Measurements from ENCODE around the gene CDC26.

CDC26 gene

DNA sequence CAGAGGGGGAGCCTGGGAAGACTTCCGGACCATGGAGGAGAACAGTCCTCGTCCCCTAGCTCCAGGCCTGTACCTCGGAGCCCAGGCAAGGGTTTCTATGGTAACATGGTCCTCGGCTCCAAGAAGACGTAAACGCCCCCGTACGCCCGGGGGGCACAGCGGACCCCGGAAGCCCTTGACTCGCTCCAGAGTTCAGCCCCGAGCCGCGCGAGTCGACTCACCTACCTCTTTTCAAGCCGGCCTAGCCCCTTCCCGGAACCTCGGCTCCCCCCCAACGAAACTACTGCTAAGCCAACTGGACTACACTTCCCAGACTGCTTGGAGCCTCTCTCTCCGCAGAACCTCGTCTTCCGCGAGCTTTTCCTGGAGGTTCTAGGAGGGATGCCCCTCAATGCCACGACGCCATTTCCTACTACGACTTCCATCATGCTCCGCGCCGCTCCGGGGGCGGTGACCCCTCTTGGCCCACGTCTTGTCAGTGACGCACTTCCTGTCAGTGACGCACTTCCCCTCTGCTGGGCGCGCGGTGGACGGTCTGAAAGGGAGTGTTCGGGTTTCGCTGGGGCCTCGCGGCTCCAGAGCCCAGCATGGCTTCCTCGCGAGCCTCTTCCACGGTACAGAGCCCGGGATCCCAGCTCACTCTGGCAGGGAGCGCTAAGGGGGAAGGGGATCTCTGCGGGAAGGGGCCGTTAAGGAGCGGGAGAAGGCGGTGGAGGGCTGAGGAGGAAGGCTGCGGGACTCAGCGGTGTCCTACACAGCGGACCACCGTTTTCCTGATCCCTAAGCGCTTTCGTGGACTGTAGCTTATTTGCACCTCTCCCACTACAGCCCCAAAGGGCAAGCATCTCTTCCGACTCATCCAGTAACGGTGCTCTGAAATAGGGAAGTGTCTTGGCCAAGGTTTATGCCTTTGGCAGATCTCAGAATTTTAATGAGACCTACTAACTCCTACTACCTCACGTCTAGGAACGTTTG is at the start of gene CDC26, which contains the start of gene PRPF4:
CDC26 (minus strand) TSS at position 416 of the 975 bp plus-strand sequence. CDS start 3,065 bp downstream, outside the sequence.
PRPF4 (plus strand) TSS at position 502 of the 975 bp plus-strand sequence; CDS start at position 588, 86 bp downstream.
- Mint-ChIP-seq H3K9me3 (no peaks in the 10 kb centered on the region), H3K4me1 (ENCODE audit: low read depth) (peaks cover 43% of the 10 kb centered on the region), H3K27me3 (no peaks in the 10 kb centered on the region), H3K36me3 (ENCODE audit: low read depth) (peaks cover 61% of the 10 kb centered on the region), H3K27ac (no peak within 1 kb of the TSS), H3K4me3 (no peak within 1 kb of the TSS)
- DNase-seq = peak; percentile 96

- DNase-seq = no peak
- no peak overlapping the region for H3K4me3 Mint-ChIP-seq
- no peaks in the 10 kb centered on the region for H3K9me3 Mint-ChIP-seq
- H3K27ac Mint-ChIP-seq = no peak overlapping the region
- no peaks in the 10 kb centered on the region for H3K27me3 Mint-ChIP-seq
- no peaks in the 10 kb centered on the region for H3K4me1 Mint-ChIP-seq (ENCODE audit: low read depth)
- no peaks in the 10 kb centered on the region for H3K36me3 Mint-ChIP-seq (ENCODE audit: low read depth)
Observed at GRCh38 chr9:113322671-113323070, 47.3 kb upstream of the CDC26 start.

GRCh38 chr9:113320051-113320450 is 44.7 kb upstream of the CDC26 start:
- H3K4me3 Mint-ChIP-seq = no peak overlapping the region
- no peaks in the 10 kb centered on the region for H3K9me3 Mint-ChIP-seq
- no peaks in the 10 kb centered on the region for H3K4me1 Mint-ChIP-seq (ENCODE audit: low read depth)
- DNase-seq = no peak
- no peaks in the 10 kb centered on the region for H3K36me3 Mint-ChIP-seq (ENCODE audit: low read depth)
- no peak overlapping the region for H3K27ac Mint-ChIP-seq
- no peaks in the 10 kb centered on the region for H3K27me3 Mint-ChIP-seq

- Mint-ChIP-seq H3K4me1 (ENCODE audit: low read depth) (no peaks in the 10 kb centered on the region), H3K36me3 (ENCODE audit: low read depth) (no peaks in the 10 kb centered on the region), H3K9me3 (no peaks in the 10 kb centered on the region), H3K27me3 (no peaks in the 10 kb centered on the region), H3K27ac (no peak overlapping the region), H3K4me3 (no peak overlapping the region)
- DNase-seq = no peak
Observed at GRCh38 chr9:113319054-113319453, 43.7 kb upstream of the CDC26 start.

- Mint-ChIP-seq H3K9me3 (no peaks in the 10 kb centered on the region), H3K4me3 (no peak overlapping the region), H3K4me1 (ENCODE audit: low read depth) (no peaks in the 10 kb centered on the region), H3K27ac (no peak overlapping the region), H3K27me3 (no peaks in the 10 kb centered on the region), H3K36me3 (ENCODE audit: low read depth) (no peaks in the 10 kb centered on the region)
- DNase-seq = no peak
Observed at GRCh38 chr9:113317777-113318176, 42.4 kb upstream of the CDC26 start.

DNA sequence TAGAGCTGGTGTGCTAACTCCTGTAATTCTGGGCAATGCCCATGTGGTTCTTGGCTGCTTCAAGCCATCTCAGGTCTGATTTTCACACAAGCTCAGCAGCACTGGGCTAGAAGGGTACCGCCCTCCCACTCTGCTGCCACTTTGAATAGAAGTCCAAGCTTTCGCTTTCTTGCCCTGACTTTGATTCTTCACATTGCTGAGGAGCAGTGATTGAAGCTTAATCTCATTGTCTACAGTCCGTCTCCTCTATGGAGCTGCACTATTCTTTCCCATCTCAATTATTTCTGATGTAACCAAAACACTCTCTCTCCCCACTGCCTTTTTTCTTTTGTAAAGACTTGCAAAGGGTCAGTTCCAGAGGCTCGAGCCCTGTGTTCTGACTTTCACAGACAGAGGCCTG is 40.7 kb upstream of the CDC26 start:
- Mint-ChIP-seq H3K36me3 (ENCODE audit: low read depth) (no peaks in the 10 kb centered on the region), H3K4me1 (ENCODE audit: low read depth) (no peaks in the 10 kb centered on the region), H3K27me3 (no peaks in the 10 kb centered on the region), H3K27ac (no peak overlapping the region), H3K9me3 (no peaks in the 10 kb centered on the region), H3K4me3 (no peak overlapping the region)
- DNase-seq = no peak

DNA sequence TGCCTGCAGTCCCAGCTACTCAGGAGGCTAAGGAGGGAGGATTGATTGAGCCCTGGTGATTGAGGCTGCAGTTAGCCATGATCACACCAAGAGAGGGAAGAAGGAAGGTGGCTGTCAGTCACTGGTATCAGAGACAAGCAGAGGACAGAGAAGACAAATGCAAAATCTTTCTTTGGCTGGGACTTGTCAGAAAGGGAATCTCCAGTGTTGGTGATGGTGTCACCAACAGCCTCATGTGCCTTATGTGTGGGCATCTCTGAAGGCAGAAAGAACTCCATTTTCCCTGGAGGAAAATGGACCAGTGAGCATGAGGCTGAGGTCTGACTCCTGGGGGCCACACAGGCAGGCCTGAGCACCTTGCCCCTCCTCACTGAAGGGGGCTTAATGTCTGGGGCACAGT is 39.9 kb upstream of the CDC26 start:
- no peaks in the 10 kb centered on the region for H3K9me3 Mint-ChIP-seq
- no peaks in the 10 kb centered on the region for H3K27me3 Mint-ChIP-seq
- DNase-seq = no peak
- no peak overlapping the region for H3K27ac Mint-ChIP-seq
- no peak overlapping the region for H3K4me3 Mint-ChIP-seq
- no peaks in the 10 kb centered on the region for H3K4me1 Mint-ChIP-seq (ENCODE audit: low read depth)
- no peaks in the 10 kb centered on the region for H3K36me3 Mint-ChIP-seq (ENCODE audit: low read depth)

- Mint-ChIP-seq H3K9me3 (no peaks in the 10 kb centered on the region), H3K27me3 (no peaks in the 10 kb centered on the region), H3K4me3 (no peak overlapping the region), H3K4me1 (ENCODE audit: low read depth) (no peaks in the 10 kb centered on the region), H3K36me3 (ENCODE audit: low read depth) (no peaks in the 10 kb centered on the region), H3K27ac (no peak overlapping the region)
- DNase-seq = no peak
Observed at GRCh38 chr9:113313261-113313660, 37.9 kb upstream of the CDC26 start.

DNA sequence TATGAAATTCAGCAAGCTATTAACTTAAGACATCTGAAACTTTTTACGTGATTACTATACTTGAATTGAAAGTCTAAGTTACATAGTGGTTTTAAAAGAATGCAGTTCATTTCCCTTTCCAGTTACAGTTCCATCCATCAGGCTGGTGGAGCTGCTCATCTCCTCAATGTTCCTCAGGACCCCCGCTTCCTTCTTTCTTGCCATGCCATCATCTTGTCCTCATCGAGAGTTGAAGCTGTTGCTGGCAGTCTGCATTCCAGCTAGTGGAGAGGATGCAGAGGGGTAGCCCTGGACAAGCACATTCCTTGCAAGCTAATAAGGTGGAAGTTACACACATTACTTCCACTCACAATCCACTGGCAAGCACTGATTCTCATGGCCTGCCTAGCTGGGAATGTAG is 36.6 kb upstream of the CDC26 start:
- H3K27me3 Mint-ChIP-seq = no peaks in the 10 kb centered on the region
- no peak overlapping the region for H3K27ac Mint-ChIP-seq
- H3K36me3 Mint-ChIP-seq (ENCODE audit: low read depth) = no peaks in the 10 kb centered on the region
- DNase-seq = no peak
- H3K4me1 Mint-ChIP-seq (ENCODE audit: low read depth) = no peaks in the 10 kb centered on the region
- H3K9me3 Mint-ChIP-seq = no peaks in the 10 kb centered on the region
- no peak overlapping the region for H3K4me3 Mint-ChIP-seq

DNA sequence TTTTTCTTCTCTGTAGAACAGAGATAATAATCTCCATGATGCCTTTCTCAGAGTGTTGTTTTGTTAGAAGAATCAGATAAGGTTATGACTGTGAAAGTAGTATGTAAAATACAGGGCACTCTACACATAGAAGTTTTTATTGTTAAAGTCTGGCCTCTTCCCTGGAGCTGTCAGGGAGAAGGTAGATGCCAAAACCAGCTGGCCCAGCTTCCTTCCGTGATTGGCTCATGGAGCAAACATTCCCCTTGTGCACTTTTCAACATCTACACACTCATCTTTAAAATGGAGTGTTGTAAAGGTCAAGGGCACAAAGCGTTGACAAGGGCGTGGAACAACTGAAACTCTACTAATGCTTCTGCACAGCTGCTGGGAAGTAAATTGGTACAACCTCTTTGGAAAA is 35.2 kb upstream of the CDC26 start:
- no peak overlapping the region for H3K27ac Mint-ChIP-seq
- no peak for DNase-seq
- H3K36me3 Mint-ChIP-seq (ENCODE audit: low read depth) = no peaks in the 10 kb centered on the region
- H3K9me3 Mint-ChIP-seq = no peaks in the 10 kb centered on the region
- H3K4me1 Mint-ChIP-seq (ENCODE audit: low read depth) = no peaks in the 10 kb centered on the region
- no peak overlapping the region for H3K4me3 Mint-ChIP-seq
- no peaks in the 10 kb centered on the region for H3K27me3 Mint-ChIP-seq

GRCh38 chr9:113309204-113309813 is 33.9 kb upstream of the CDC26 start:
- Mint-ChIP-seq H3K27me3 (no peaks in the 10 kb centered on the region), H3K27ac (no peak overlapping the region), H3K4me1 (ENCODE audit: low read depth) (no peaks in the 10 kb centered on the region), H3K36me3 (ENCODE audit: low read depth) (no peaks in the 10 kb centered on the region), H3K9me3 (no peaks in the 10 kb centered on the region), H3K4me3 (no peak overlapping the region)
- no peak for DNase-seq

DNA sequence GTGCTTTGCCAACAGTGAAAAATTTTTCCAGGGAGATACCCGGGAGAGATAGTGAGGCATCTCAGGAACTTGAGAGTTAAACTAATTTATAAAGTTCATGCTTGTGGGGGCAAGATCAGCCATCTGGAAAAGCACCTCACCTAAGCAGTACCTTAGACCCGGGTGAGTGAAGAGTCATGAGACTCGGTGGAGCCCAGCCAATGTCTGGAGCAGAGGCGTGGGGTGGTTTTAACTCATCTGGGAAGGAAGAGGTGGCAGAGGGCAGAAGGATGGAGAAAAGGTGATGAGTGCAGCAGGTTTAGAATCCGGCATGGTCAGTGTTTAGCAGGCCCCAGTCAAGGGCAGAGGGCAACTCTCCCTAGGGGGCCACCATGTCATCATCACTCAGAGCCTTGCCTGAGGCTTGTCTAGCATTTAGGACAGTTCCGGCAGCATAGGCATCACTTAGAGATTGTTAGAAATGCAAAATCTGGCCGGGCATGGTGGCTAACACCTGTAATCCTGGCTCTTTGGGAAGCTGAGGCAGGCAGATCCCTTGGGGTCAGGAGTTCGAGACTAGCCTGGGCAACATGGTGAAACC is 32.1 kb upstream of the CDC26 start:
- Mint-ChIP-seq H3K27ac (no peak overlapping the region), H3K4me1 (ENCODE audit: low read depth) (no peaks in the 10 kb centered on the region), H3K36me3 (ENCODE audit: low read depth) (no peaks in the 10 kb centered on the region), H3K9me3 (no peaks in the 10 kb centered on the region), H3K27me3 (no peaks in the 10 kb centered on the region), H3K4me3 (no peak overlapping the region)
- no peak for DNase-seq

DNA sequence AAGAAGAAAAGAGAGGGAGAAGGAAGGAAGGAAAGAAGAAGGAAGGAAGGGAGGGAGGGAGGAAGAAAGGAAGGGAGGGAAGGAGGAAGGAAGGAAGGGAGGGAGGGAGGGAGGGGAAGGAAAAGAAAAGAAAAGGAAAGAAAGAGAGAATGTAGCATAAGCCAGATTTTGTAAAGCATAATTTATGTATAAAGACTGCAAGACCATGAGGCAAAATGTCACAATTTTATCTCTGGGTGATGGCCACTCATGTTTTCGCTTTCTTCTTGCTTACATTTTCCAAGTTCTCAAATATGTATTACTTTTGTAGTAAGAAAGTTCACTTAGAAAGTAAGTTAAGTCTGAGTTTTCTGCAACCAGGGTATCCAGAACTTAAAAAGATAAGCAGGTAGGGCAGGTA is 31.2 kb upstream of the CDC26 start:
- Mint-ChIP-seq H3K36me3 (ENCODE audit: low read depth) (no peaks in the 10 kb centered on the region), H3K27me3 (no peaks in the 10 kb centered on the region), H3K4me1 (ENCODE audit: low read depth) (no peaks in the 10 kb centered on the region), H3K4me3 (no peak overlapping the region), H3K27ac (no peak overlapping the region), H3K9me3 (no peaks in the 10 kb centered on the region)
- DNase-seq = no peak

- H3K9me3 Mint-ChIP-seq = no peaks in the 10 kb centered on the region
- H3K4me1 Mint-ChIP-seq (ENCODE audit: low read depth) = no peaks in the 10 kb centered on the region
- H3K27me3 Mint-ChIP-seq = no peaks in the 10 kb centered on the region
- H3K36me3 Mint-ChIP-seq (ENCODE audit: low read depth) = no peaks in the 10 kb centered on the region
- no peak within 1 kb of the TSS for H3K4me3 Mint-ChIP-seq
- no peak for DNase-seq
- no peak within 1 kb of the TSS for H3K27ac Mint-ChIP-seq
Observed at GRCh38 chr9:113302792-113303418, 27.5 kb upstream of the CDC26 start, which contains the start of gene RNF183. Gene RNF183 (minus strand): TSS chr9:113303376. CDS start chr9:113298184, 5,192 bp downstream.

Data from activated T-cell treated with anti-CD3 and anti-CD28 coated beads, Interleukin-2, amount 50 U/mL, for 24 hours (primary cell).